Naive B cell (primary cell): Measurements from ENCODE around the gene ST7. TPM values are rescaled to one million over a fixed set of nuclear protein-coding genes. Genes with fewer than 3 reads are reported as not detected.
"Not testable (repeated sequence)": the region's sequence is repeated elsewhere in the genome, so short reads cannot be mapped to it uniquely, and the experiment has no call there.

Source experiments
- ATAC-seq, 2 donors: fragments of 150-1000 bp; cut with Tn5 transposase; 2 replicates each; pipeline ENCODE4 v1.10.0; 2021; ENCODE audit warnings: low read depth in 2 of 2, mild to moderate bottlenecking in 2 of 2, moderate library complexity in 2 of 2
- DNase-seq: peaks from one replicate; pipeline ENCODE4 v3.0.0; 2022
- H3K27ac Mint-ChIP-seq, 6 donors: one replicate each; pipeline ENCODE4 v1.8.0; 2020 to 2022; ENCODE audit warnings: mild to moderate bottlenecking in 6 of 6, mixed read lengths in 6 of 6, moderate library complexity in 5 of 6, inconsistent platforms in 2 of 6
- H3K27me3 Mint-ChIP-seq, 3 donors: one replicate each; pipeline ENCODE4 v1.8.0; 2021 to 2022; ENCODE audit warnings: mixed read lengths in 3 of 3, mild to moderate bottlenecking in 1 of 3
- H3K36me3 Mint-ChIP-seq, 2 donors: one replicate each; pipeline ENCODE4 v1.8.0; 2020 to 2022; ENCODE audit warnings: mixed read lengths in 2 of 2, inconsistent platforms in 1 of 2, mild to moderate bottlenecking in 1 of 2
- H3K4me1 Mint-ChIP-seq, 3 donors: one replicate each; pipeline ENCODE4 v1.8.0; 2020 to 2022; ENCODE audit warnings: mixed read lengths in 3 of 3, inconsistent platforms in 1 of 3, mild to moderate bottlenecking in 1 of 3, moderate library complexity in 1 of 3
- H3K4me3 Mint-ChIP-seq, 8 donors: one replicate each; pipeline ENCODE4 v1.8.0; 2020 to 2022; ENCODE audit warnings: mild to moderate bottlenecking in 8 of 8, mixed read lengths in 8 of 8, moderate library complexity in 8 of 8, inconsistent platforms in 2 of 8
- H3K9me3 Mint-ChIP-seq, 7 donors: one replicate each; pipeline ENCODE4 v1.8.0; 2020 to 2022; ENCODE audit warnings: mixed read lengths in 7 of 7, mild to moderate bottlenecking in 5 of 7, inconsistent platforms in 2 of 7, moderate library complexity in 1 of 7
- polyA plus RNA-seq, 6 donors: library from polyadenylated mRNA; unstranded; fragments of 300-500 nt; fragmentation: Illumina TruSeq; gene quantifications; one replicate each; pipeline ENCODE4 v1.2.3, GENCODE V29; 2021; ENCODE audit warnings: low read depth in 6 of 6

Gene ST7
- polyA plus RNA-seq, 6 donors from 2014 or later: 0.49 to 3.7 (median 0.63) TPM; not detected in 1

- Mint-ChIP-seq H3K27me3 (peaks cover 0 to 17% (median 7%) of the 10 kb centered on the region in 3 donors), H3K27ac (no peak overlapping the region), H3K36me3 (no peaks in the 10 kb centered on the region), H3K9me3 (no peaks in the 10 kb centered on the region), H3K4me1 (no peaks in the 10 kb centered on the region), H3K4me3 (no peak overlapping the region)
- ATAC-seq: no peak
- DNase-seq: no peak
Measured at GRCh38 chr7:116971869-116972268, 18.6 kb downstream of the ST7 start.

GRCh38 chr7:116975024-116975423, 21.7 kb downstream of the ST7 start:
- H3K36me3 Mint-ChIP-seq, DNase-seq, H3K4me1 Mint-ChIP-seq, H3K4me3 Mint-ChIP-seq, H3K9me3 Mint-ChIP-seq, H3K27ac Mint-ChIP-seq, H3K27me3 Mint-ChIP-seq, ATAC-seq: not testable (repeated sequence)

GRCh38 chr7:116977172-116977571, 23.9 kb downstream of the ST7 start:
- no peaks in the 10 kb centered on the region for H3K36me3 Mint-ChIP-seq
- no peaks in the 10 kb centered on the region for H3K9me3 Mint-ChIP-seq
- no peak overlapping the region for H3K27ac Mint-ChIP-seq
- H3K4me1 Mint-ChIP-seq: no peaks in the 10 kb centered on the region
- no peak overlapping the region for H3K4me3 Mint-ChIP-seq
- ATAC-seq (no peak), DNase-seq (no peak)
- H3K27me3 Mint-ChIP-seq: no peaks in the 10 kb centered on the region

- Mint-ChIP-seq H3K9me3 (no peaks in the 10 kb centered on the region), H3K4me1 (no peaks in the 10 kb centered on the region), H3K4me3 (no peak overlapping the region), H3K27me3 (no peaks in the 10 kb centered on the region), H3K27ac (no peak overlapping the region), H3K36me3 (no peaks in the 10 kb centered on the region)
- DNase-seq (no peak), ATAC-seq (no peak)
Measured at GRCh38 chr7:116978006-116978405, 24.7 kb downstream of the ST7 start.

GRCh38 chr7:116979430-116979829, 26.1 kb downstream of the ST7 start:
- H3K4me1 Mint-ChIP-seq: no peaks in the 10 kb centered on the region
- H3K9me3 Mint-ChIP-seq: no peaks in the 10 kb centered on the region
- H3K4me3 Mint-ChIP-seq: no peak overlapping the region
- H3K27me3 Mint-ChIP-seq: no peaks in the 10 kb centered on the region
- DNase-seq: no peak
- no peak for ATAC-seq
- H3K27ac Mint-ChIP-seq: no peak overlapping the region
- H3K36me3 Mint-ChIP-seq: no peaks in the 10 kb centered on the region

GRCh38 chr7:116980354-116980753, 27.1 kb downstream of the ST7 start:
- Mint-ChIP-seq H3K27me3 (no peaks in the 10 kb centered on the region), H3K9me3 (no peaks in the 10 kb centered on the region), H3K27ac (no peak overlapping the region), H3K36me3 (no peaks in the 10 kb centered on the region), H3K4me1 (no peaks in the 10 kb centered on the region), H3K4me3 (no peak overlapping the region)
- ATAC-seq (no peak), DNase-seq (no peak)

GRCh38 chr7:116981939-116982338, 28.6 kb downstream of the ST7 start:
- H3K27ac Mint-ChIP-seq: no peak overlapping the region
- no peak overlapping the region for H3K4me3 Mint-ChIP-seq
- no peak for DNase-seq
- H3K4me1 Mint-ChIP-seq: no peaks in the 10 kb centered on the region
- no peaks in the 10 kb centered on the region for H3K36me3 Mint-ChIP-seq
- no peak for ATAC-seq
- H3K27me3 Mint-ChIP-seq: no peaks in the 10 kb centered on the region
- H3K9me3 Mint-ChIP-seq: no peaks in the 10 kb centered on the region

- Mint-ChIP-seq H3K27ac (no peak overlapping the region), H3K27me3 (no peaks in the 10 kb centered on the region), H3K4me1 (no peaks in the 10 kb centered on the region), H3K4me3 (no peak overlapping the region), H3K9me3 (no peaks in the 10 kb centered on the region), H3K36me3 (no peaks in the 10 kb centered on the region)
- DNase-seq (no peak), ATAC-seq (no peak)
Measured at GRCh38 chr7:116984511-116984910, 31.2 kb downstream of the ST7 start.

- H3K27me3 Mint-ChIP-seq: no peaks in the 10 kb centered on the region
- no peaks in the 10 kb centered on the region for H3K36me3 Mint-ChIP-seq
- H3K4me3 Mint-ChIP-seq: no peak overlapping the region
- peak; percentile 30 to 50 for ATAC-seq
- no peaks in the 10 kb centered on the region for H3K9me3 Mint-ChIP-seq
- no peak overlapping the region for H3K27ac Mint-ChIP-seq
- H3K4me1 Mint-ChIP-seq: no peaks in the 10 kb centered on the region
- DNase-seq: no peak
Measured at GRCh38 chr7:116984917-116985316, 31.6 kb downstream of the ST7 start.

GRCh38 chr7:116985575-116985974, 32.3 kb downstream of the ST7 start:
- Mint-ChIP-seq H3K9me3 (no peaks in the 10 kb centered on the region), H3K27ac (no peak overlapping the region), H3K27me3 (peaks cover 0 to 4% (median 0%) of the 10 kb centered on the region in 3 donors), H3K4me3 (no peak overlapping the region), H3K36me3 (no peaks in the 10 kb centered on the region), H3K4me1 (no peaks in the 10 kb centered on the region)
- no peak for ATAC-seq
- no peak for DNase-seq

GRCh38 chr7:116986611-116987565, 33.6 kb downstream of the ST7 start:
- H3K27me3 Mint-ChIP-seq: peaks cover 0 to 4% (median 0%) of the 10 kb centered on the region in 3 donors
- no peak overlapping the region for H3K4me3 Mint-ChIP-seq
- H3K4me1 Mint-ChIP-seq: no peaks in the 10 kb centered on the region
- H3K9me3 Mint-ChIP-seq: no peaks in the 10 kb centered on the region
- no peak overlapping the region for H3K27ac Mint-ChIP-seq
- H3K36me3 Mint-ChIP-seq: no peaks in the 10 kb centered on the region
- DNase-seq (no peak), ATAC-seq (no peak)

- Mint-ChIP-seq H3K9me3 (no peaks in the 10 kb centered on the region), H3K36me3 (no peaks in the 10 kb centered on the region), H3K4me3 (no peak overlapping the region), H3K27me3 (peaks cover 0 to 4% (median 0%) of the 10 kb centered on the region in 3 donors), H3K4me1 (no peaks in the 10 kb centered on the region), H3K27ac (no peak overlapping the region)
- no peak for DNase-seq
- ATAC-seq: no peak
Measured at GRCh38 chr7:116988363-116988989, 35.2 kb downstream of the ST7 start.

GRCh38 chr7:116990056-116990455, 36.8 kb downstream of the ST7 start:
- no peak overlapping the region for H3K27ac Mint-ChIP-seq
- H3K36me3 Mint-ChIP-seq: no peaks in the 10 kb centered on the region
- H3K4me1 Mint-ChIP-seq: no peaks in the 10 kb centered on the region
- no peaks in the 10 kb centered on the region for H3K9me3 Mint-ChIP-seq
- H3K4me3 Mint-ChIP-seq: no peak overlapping the region
- DNase-seq (no peak), ATAC-seq (no peak)
- H3K27me3 Mint-ChIP-seq: peaks cover 0 to 8% (median 4%) of the 10 kb centered on the region in 3 donors

GRCh38 chr7:116991233-116991632, 37.9 kb downstream of the ST7 start:
- DNase-seq (no peak), ATAC-seq (no peak)
- Mint-ChIP-seq H3K27me3 (peaks cover 0 to 12% (median 4%) of the 10 kb centered on the region in 3 donors), H3K36me3 (no peaks in the 10 kb centered on the region), H3K4me3 (no peak overlapping the region), H3K4me1 (no peaks in the 10 kb centered on the region), H3K27ac (no peak overlapping the region), H3K9me3 (no peaks in the 10 kb centered on the region)
